Measurements from ENCODE around the gene GJB6.

GJB6 gene

DNA sequence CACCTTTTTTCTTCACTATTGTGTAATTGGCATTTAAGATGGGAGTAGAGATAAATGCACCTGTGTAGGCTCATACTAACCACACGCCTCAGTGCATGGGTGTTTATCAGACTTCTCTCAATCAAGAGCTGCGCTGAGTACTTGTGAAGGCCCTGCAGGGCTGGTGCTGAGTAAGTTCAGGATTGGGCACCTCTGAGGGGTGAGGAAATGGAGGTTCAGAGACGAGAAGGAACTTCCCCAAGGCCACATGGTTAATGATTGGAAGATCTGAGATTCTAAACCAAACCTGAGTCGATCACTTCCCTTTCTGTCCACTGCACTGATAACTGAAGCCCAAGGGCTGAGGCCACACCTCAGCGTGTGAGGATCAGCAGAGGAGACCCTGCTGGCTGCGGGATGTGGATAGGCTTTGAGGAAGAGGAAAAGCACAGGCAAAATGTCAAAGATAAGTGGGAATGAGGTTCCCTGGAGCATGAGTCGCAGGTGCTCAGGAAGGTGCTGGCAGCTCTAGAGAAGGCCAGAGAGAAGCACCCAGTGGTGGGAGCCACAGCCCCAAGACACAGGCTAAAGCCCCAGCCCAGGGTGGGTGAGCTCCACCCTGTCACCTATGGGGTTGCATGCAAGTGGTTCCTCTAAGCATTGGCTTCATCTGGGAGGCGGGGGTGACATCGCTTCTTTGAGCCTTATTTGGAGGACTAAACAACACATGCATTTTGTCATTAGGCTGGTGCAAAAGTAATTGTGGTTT lies 32.3 kb upstream of the GJB6 start:
- H3K27me3 ChIP-seq (ENCODE audit: insufficient read depth, poor library complexity, severe bottlenecking) = no peaks in the 10 kb centered on the region
- TF ChIP-seq GABPA (IDR thresholded peaks at IDR 0.05; ENCODE audit: low read depth) = no peak
- no peak for TF ChIP-seq SPI1 (IDR thresholded peaks at IDR 0.05; ENCODE audit: borderline replicate concordance, low read depth)
- TF ChIP-seq POLR2AphosphoS5 (IDR thresholded peaks at IDR 0.05; ENCODE audit: low read depth) = no peak
- TF ChIP-seq REST (IDR thresholded peaks at IDR 0.05; ENCODE audit: insufficient replicate concordance, low read depth) = no peak
- TF ChIP-seq, protein P1, sequence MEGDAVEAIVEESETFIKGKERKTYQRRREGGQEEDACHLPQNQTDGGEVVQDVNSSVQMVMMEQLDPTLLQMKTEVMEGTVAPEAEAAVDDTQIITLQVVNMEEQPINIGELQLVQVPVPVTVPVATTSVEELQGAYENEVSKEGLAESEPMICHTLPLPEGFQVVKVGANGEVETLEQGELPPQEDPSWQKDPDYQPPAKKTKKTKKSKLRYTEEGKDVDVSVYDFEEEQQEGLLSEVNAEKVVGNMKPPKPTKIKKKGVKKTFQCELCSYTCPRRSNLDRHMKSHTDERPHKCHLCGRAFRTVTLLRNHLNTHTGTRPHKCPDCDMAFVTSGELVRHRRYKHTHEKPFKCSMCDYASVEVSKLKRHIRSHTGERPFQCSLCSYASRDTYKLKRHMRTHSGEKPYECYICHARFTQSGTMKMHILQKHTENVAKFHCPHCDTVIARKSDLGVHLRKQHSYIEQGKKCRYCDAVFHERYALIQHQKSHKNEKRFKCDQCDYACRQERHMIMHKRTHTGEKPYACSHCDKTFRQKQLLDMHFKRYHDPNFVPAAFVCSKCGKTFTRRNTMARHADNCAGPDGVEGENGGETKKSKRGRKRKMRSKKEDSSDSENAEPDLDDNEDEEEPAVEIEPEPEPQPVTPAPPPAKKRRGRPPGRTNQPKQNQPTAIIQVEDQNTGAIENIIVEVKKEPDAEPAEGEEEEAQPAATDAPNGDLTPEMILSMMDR (IDR thresholded peaks at IDR 0.05; ENCODE audit: insufficient read depth, low read length) = no peak
- DNase-seq (ENCODE audit: low read depth in 1 of 2, low spot score in 1 of 2) = no peak
- H3K27ac ChIP-seq (replicated peaks) = no peak overlapping the region
- H3K4me3 ChIP-seq (replicated peaks; ENCODE audit: insufficient read depth, low read length) = no peak overlapping the region

DNA sequence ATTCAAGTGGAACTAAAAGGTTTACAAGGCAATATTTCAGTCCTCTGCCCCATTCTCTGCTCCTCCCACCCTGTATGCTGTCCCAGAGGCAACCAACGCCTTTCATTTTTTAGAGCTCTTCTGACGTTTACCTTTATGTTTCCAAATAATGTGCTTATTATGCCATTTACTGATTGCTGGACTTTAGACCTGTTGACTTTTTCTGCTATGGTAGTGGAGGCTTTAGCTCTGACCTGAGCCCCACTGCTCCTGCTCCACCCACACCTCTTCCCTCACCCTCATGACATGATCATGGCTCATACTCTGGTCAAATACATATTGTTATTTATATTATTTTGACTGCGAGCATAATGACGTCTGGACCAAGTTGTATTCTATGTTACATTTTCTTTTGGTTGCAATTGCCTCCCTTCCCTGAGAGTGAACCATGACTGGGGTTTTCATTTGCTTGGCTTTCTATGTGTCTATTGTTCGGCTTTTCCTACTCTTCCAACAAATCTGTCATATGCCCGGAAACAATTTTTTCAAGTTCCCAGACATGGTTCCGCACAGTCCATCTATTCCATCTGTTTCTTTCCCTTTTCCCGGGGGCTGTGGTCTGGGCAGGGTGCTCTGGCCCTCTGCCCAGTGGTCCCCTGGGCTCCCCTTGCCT lies 31.4 kb upstream of the GJB6 start:
- no peak for TF ChIP-seq REST (IDR thresholded peaks at IDR 0.05; ENCODE audit: insufficient replicate concordance, low read depth)
- TF ChIP-seq, protein P1 (IDR thresholded peaks at IDR 0.05; ENCODE audit: insufficient read depth, low read length) = no peak
- no peak for TF ChIP-seq POLR2AphosphoS5 (IDR thresholded peaks at IDR 0.05; ENCODE audit: low read depth)
- TF ChIP-seq SPI1 (IDR thresholded peaks at IDR 0.05; ENCODE audit: borderline replicate concordance, low read depth) = no peak
- TF ChIP-seq GABPA (IDR thresholded peaks at IDR 0.05; ENCODE audit: low read depth) = no peak
- no peak overlapping the region for H3K27ac ChIP-seq (replicated peaks)

DNA sequence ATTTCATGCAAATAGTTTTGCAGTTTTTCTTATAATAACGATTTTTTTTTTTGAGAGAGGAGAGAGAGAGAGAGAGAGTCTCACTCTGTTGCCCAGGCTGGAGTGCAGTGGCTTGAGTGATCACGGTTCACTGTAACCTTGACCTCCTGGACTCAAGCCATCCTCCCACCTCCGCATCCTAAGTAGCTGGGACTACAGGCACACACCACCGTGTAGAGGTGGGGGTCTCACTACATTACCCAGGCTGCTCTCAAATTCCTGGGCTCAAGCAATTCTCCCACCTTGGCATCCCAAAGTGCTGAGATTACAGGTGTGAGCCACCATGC lies 26.8 kb upstream of the GJB6 start:
- no peak overlapping the region for H3K4me3 ChIP-seq (replicated peaks; ENCODE audit: insufficient read depth, low read length)

More for the DNA sequence above, 31.4 kb upstream of the GJB6 start:
- no peaks in the 10 kb centered on the region for H3K27me3 ChIP-seq (ENCODE audit: insufficient read depth, poor library complexity, severe bottlenecking)
- DNase-seq (ENCODE audit: low read depth in 1 of 2, low spot score in 1 of 2) = no peak
- no peak overlapping the region for H3K4me3 ChIP-seq (replicated peaks; ENCODE audit: insufficient read depth, low read length)

More for the DNA sequence above, 26.8 kb upstream of the GJB6 start:
- no peak for DNase-seq (ENCODE audit: low read depth in 1 of 2, low spot score in 1 of 2)
- Histone ChIP-seq H3K27ac (replicated peaks) (no peak overlapping the region), H3K27me3 (ENCODE audit: insufficient read depth, poor library complexity, severe bottlenecking) (no peaks in the 10 kb centered on the region)
- TF ChIP-seq POLR2AphosphoS5 (IDR thresholded peaks at IDR 0.05; ENCODE audit: low read depth) (no peak), GABPA (IDR thresholded peaks at IDR 0.05; ENCODE audit: low read depth) (no peak), SPI1 (IDR thresholded peaks at IDR 0.05; ENCODE audit: borderline replicate concordance, low read depth) (no peak), REST (IDR thresholded peaks at IDR 0.05; ENCODE audit: insufficient replicate concordance, low read depth) (no peak)
- TF ChIP-seq, protein P1 (IDR thresholded peaks at IDR 0.05; ENCODE audit: insufficient read depth, low read length) = no peak
